GM18867 (cell line): ENCODE data around the gene CASZ1.

Experiments
- ATAC-seq: cut with Tn5 transposase; IDR thresholded peaks from one replicate; pipeline ENCODE4 v1.9.1; 2021; ENCODE audit warnings: mild to moderate bottlenecking, moderate library complexity; ENCODE audit not compliant: unreplicated experiment

Gene CASZ1

DNA sequence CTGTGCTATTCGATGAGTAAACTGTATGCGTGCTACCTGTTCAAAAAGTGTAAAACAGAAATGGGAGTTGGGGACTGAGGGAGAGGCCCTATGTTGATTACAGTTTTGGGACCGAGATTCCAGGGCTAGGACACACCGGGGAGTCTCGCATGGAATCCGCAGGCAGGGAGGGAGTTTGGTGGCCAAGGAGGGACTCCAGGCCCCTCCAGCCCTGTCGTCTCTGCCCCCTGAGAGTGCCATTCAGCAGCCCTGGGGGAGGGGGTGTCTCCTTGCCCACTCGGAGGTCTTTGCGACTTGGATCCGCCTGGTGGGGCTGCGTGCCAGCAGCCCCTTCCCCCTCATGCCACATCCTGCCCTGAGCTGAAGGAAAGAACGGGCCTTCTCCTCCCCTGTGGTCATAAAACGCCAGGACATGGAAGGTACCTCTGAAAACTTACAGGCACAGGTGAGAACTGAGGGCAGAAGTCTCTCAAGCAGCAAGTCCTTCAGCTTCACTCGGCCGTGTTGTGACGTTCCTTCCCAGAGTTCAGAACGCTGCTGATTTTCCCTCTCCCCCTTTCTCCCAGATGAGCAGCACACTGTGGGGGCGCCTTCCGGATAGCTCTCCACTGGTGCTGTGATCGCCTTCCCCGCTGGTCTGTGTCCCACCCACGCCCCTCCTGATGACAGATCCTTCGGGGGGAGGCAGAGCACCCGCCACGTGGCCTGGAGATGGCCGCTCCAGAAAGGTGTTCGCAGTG is 180.3 kb downstream of the CASZ1 start:
- no peak for ATAC-seq

DNA sequence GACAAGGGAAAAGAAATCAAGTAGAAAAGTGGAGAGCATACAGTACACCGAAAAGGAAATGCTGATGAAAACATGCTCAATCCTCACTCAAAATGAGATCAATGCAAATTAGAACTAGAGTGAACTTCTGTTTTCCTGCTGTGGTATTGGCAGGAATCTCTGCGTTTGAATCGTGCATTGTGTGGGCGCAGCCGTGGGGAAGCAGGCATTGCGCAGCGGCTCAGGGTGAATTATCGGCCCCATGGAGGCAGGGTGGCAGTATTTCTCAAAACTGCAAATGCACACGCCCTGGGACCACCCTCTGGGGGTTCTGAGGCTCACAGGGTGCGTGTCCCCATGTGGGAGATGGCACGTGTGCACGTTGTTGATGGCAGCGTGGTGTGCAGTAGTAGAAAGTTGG is 181.1 kb downstream of the CASZ1 start:
- no peak for ATAC-seq

DNA sequence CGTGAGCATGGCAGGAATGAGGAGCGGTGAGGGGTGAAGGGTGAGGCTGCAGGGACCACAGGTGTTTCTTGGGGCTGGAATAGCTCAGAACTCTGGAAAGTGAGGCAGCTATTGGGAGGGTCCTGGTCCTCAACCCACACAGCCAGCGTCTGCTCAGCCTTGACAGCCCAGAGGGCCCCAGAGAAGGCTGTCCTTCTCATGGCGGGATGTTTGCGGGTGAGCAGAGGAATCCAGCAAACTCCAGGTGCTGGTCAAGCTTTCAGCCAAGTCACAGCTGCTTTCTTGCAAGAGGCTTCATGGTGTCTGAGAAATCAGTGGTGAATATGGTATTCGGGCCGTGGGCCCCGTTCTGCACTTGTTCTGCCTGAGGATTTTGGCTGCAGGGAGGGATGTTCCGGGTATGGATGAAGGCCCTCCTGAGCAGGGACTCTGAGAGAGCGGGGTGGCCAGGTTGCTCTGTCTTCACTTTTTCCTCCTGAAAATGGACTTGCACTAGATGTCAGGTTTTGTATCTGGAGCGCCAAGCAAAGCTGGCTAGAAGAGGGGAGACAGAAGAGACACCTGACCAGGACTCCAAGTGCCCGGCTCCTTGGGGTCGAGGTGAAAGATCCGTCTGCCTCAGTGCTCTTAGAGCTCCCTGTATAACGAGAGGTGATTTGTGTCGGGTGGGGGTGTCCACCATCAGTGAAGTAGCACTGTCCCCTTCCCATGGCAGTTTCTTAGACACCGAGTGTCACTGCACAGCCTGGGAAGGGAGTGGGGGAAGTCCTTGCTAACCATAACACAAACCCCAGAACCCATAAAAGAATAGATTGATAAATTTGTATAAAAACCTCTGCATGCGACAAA is 181.8 kb downstream of the CASZ1 start:
- no peak for ATAC-seq

DNA sequence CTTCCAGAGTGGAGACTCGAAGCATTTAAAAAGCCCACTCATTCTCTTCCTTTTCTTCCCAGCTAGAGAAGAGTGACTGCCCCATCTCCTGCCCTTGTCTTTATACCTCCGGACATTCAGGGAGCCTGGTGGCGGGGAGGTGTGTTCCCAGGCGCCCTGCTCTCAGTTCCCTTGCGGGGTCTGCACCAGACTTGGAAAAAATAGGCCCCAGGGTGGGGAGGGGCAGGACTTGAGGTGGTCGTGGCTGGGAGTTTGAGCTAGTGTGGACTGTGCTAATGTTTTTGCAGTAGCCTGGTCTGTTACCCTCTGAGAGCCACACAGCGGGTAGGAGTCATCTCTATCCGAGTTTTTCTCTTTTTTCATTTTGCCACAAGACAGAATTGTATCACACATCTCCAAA is 182.6 kb downstream of the CASZ1 start:
- ATAC-seq = no peak

DNA sequence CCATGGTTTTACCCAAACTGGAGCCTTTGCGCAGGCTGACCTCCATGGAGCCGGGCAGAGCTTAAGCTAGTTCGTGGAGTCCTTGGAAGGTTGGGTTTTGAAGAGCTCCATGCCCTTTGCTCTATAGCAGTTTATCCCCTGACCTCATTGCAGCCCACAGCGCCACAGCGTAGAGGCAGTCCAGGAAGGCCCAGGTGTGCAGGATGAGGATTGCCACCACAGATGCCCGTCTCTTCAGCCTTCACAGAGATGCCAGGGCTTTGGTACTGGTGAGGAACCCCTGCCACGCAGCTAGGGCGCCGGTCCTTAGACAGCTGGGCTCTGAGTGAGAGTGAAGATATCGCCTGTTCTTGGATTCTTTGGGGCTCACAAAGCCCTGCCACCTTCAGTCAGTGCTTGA is 183.1 kb downstream of the CASZ1 start:
- no peak for ATAC-seq

DNA sequence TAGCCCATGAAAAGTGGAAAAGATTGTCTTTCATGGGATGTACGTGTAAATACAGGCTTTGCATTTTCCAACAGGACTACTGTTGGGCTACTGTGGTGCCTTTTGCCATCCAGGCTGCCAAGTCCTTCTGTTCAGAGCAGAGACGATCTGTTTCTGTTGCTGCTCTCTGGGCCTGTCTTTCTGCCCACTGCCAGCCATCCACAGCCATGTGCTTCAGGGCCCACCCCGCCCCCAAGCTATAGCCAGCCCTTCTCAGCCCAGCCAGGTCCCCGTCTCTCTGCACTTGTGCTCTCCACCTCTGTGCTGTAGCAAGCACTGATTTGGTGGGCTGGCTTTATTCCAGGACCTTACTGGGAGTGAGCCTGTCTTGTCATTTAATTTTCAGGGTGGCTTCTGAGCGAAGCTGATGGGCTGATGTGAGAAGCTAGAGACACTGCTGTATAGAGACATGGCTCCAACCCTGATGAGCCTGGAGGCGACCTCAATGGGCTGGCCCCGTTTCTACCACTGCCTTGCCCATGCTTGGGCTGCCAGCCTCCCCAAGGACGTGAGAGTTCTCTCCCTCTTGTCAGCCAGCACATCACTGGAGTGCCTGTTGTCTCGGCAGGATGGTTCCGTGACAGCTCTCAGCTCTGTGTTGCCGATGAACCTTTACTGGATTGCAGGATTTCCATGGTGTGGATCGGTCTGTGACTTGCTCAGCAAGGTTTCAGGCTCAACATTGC is 183.8 kb downstream of the CASZ1 start:
- ATAC-seq = no peak

DNA sequence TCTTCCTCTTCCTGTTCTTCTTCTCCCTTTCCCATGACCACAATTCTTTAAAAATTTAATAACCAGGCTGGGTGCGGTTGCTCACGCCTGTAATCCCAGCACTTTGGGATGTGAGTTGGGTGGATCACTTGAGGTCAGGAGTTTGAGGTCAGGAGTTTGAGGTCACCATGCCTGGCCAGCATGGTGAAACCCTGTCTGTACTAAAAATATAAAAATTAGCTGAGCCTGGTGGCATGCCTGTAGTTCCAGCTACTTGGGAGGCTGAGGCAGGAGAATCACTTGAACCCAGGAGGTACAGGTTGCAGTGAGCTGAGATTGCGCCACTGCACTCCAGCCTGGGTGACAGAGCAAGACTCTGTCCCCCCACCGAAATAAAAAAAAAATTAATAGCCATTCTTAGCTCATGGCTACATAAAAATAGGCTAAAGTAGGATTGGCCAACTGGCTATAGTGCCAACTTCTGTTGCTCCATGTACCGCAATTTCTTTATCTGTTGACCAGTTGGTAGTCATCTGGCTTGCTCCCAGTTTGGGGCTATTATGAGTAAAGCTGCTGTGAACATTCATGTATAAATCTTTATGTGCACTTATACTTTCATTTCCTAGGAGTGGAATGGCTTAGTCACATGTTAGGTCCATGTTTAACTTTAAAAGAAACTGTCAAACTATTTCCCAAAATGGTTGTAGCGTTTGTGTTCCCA is 185.4 kb downstream of the CASZ1 start:
- ATAC-seq = no peak

DNA sequence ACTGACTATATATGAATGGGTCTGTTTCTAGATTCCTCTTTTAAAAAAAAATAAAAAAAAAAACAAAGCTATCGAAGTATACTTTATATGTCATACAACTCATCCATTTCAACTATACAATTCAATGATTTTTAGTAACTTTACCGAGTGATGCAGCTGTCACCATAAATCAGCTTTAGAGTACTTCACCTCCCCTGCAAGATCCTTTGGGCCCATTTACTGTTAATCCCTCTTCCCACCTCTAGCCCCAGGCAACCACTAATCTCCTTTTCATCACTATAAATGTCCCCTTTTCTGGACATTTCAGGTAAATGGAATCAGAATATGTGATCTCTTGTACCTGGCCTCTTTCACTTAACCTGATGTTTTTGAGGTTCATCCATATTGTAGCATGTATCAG is 187.8 kb downstream of the CASZ1 start:
- ATAC-seq = no peak

DNA sequence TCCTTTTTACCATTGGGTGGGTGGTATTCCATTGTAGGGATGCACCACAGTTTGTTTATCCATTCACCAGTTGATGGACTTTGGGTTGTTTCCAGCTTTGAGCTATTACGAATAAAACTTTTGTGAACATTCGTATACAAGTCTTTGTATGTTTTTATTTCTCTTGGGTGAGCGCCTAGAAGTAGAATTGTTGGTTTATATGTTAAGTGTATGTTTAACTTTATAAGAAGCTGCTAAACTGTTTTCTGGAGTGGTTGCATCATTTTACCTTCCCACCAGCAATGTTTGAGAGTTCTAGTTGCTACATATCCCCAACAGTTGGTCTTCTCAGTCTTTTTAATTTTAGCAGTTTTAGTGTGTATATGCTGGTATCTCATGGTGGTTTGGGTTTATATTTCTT is 189.2 kb downstream of the CASZ1 start:
- no peak for ATAC-seq

DNA sequence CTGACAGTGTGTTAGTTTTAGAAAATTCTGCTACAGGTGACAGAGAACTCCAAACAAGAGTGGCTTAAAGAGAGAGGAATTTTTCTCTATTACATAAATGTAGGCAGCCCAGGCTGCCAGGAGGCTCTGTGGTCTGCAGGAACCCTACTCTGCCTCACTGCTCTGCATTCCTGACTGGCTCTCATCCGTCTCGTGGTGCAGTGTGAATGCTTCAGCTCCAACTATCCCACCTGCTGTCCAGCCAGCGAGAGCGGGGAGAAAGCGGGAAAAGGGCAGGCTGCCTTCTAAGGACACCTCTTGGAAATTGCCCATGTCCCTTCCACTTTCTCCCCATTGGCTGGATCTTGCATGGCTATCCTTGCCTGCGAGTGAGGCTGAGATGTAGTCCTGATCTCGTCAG is 190.4 kb downstream of the CASZ1 start:
- ATAC-seq = no peak

DNA sequence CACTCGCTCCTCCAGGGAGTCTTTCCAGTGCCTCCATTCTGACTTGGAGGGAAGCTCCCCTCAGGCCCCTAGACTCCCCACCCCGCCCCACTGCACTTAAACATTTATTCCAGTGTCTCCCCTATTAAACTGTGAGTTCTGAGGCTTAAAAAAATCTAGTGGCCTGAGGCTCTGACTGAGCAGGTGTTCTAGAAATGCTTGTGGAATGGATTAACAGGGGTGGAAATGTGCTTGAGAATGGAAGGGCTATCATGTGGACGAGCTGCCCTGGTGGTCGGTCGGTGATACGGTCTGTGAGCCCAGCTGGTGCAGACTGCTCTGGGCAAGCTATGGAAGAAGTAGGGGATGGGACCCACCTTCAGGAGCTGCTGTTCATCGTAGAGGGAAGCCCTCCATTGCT is 191.5 kb downstream of the CASZ1 start:
- no peak for ATAC-seq

DNA sequence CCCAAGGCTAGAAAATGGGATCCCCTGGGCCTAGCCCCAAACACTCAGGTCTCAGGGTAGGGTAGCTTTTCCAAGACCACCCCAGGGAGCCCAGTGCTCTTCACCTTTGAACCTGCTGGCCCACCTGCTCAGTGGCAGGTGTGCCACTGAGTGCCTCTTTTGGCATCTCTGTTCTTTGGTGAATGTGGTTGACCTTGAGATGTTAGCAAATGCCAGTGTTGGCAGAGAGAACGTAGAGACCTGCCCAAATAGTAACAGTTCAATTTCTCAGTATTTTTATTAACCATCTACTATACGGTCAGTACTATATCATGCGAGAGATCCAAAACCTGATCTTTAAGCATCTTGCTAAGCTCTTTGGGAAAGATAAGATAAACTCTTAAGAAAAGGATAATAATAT is 193.5 kb downstream of the CASZ1 start:
- ATAC-seq = no peak

DNA sequence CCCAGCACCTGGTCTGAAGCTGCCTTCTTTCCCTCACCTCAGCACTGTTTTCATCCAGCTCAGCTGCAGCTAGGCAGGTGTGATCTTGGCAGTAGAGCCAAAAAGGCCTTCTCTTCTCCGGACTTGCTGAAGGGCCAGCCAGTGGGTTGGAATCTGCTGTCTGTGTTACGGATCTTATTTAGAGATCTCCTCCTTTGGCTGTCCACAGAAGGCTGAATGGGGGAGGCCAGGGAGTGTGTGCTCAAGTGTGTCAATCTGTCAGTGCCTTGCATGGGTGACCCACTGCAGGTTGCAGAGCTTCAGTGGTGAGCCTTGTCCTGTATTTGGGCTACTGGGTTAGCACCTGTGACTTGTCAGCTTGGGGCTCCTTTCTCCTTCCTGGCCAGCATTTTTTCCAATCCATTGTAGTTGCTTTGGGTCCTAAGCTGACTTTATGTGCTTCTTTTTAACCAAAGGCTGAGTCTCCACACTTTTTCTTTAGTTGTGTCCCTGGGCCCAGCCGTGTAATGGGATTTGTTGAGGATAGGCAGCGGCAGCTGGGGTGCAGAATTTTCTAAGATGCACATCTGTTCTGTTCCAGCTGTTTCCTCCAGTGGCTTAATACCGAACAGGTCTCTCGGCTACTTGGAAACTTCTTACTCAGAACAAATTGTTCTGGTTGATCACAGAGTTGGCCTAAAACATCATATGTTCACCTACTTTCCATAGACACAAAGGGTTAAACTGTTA is 194.9 kb downstream of the CASZ1 start:
- ATAC-seq = no peak

DNA sequence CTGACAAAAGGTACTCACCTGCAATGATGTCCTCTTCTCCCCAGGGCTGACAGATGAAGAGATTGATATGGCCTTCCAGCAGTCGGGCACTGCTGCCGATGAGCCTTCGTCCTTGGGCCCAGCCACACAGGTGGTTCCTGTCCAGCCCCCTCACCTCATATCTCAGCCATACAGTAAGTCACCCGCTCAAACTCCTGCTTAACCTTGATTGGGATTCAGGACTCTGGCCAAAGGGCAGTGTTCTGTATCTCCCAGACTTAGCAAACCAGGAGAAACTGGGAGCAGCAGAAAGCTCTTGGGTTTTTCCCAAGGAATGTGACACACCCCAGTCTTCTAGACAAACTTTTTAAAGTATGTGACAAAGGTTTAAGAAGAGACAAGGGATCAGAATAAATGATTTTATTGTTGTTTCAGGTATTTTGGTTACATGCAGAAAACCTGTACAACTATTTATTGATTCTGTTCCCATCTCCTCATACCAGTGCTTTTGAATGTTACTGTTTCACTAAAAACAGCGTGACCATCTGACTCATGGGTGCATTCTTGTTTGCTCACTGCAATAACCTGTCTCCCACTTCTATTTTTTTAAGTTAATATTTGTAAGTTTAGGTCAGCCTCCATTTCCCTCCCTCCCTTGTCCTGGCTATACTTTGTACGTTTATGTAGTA is 197.1 kb downstream of the CASZ1 start:
- no peak for ATAC-seq

DNA sequence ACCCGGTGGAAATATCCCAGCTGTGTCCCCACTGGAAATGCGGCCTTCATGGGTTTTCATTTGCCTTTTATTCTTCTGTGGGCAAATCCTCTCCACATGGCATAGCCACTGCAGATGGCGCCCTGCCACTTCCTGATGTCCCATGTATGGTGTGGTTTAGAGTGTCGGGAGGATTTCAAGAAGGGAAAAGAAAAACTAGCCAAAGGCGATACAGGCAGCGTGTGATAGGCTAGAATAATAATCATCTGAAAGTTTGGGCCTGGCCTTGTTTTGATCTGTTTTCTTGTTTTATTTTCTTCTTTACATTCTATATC is 198.1 kb downstream of the CASZ1 start:
- no peak for ATAC-seq

DNA sequence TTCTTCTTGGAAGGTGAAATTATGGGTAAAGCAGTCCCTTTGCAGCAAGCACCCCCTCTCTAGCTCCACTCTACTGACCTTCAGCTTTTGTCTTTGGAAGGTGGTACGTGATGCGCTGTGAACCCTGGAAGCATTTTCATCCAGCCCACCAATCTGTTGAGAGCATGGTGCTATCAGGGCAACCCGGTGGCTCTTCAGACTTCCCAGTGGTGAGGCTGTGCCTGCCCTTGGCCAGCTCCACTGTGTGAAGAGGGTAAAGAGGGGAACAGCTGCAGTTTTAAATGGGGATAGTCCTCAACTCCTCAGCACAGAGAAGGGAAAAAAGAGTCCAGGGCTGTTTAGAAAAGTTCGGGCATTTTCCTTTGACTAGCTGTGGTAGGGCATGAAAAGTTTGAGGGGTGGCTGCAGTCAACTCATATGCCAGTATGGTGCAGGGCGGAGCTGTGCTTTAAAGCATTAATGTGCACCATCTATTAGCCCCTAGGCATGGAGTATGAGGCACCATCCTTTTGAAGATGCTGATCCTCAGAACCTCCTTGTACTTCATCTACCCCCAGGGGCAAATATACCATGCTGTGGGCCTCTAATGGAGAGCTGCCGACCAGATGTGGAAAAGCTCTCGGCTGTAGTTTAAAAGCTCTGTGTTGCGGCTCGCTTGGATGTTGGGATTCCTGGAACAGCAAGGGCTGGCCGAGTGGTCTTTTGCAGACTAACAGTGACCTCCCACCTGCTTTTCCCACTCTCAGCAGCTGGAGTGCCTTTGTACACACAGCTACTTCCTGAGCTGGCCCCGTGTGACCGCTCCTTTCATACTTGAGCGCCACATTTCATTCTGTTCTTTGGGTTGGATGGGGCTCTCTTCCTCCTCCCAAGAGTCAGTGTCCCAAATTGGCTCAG is 198.7 kb downstream of the CASZ1 start:
- ATAC-seq = no peak

DNA sequence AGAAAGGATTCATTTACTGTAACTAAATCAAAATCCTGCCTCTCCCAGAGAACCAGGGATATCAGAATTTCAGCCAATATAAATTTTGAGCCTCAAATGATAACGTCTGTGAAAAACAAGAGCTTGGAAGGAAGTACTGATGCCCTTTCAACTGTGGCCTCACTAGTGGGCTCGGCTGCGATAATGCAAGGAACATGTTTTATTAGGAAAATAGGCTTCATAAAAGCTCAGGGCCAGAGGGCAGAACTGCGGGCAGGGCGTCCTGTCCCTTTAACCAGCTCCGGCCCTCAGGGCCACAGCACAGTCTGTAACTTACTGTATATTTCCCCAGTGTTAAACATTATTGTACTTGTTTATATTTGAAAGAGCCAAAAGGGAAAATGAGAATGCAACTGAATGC is 199.7 kb downstream of the CASZ1 start:
- no peak for ATAC-seq

DNA sequence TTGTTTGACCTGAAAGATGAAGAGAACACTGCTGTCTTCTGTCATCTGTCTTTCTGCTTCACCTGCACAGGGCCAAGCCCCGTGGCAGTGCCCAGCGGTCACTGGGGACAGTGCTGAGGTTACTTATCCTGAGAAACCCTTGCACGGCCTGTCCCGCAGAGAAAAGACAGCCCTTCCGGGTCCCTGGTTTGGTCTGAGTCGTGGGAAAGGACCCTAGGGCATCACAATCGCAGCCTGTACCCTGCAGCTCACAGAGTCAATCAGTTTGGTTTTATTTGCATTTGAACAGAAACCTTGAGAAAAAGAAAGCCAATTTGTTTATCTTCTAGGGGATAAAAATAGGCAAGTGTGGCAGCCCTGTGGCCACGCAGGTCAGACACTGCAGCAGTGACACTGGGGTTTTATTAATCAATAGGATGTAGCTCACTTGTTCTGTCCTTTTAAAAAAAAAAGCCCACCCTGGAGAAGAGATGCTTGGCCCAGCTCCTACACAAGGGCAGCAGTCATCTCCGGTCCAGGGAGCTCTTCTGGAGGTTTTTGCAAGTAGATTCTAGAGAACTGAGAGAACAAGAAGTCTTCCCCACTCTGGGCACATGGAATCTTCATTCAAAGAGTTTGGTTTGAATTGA is 201.7 kb downstream of the CASZ1 start:
- ATAC-seq = peak; percentile 57

DNA sequence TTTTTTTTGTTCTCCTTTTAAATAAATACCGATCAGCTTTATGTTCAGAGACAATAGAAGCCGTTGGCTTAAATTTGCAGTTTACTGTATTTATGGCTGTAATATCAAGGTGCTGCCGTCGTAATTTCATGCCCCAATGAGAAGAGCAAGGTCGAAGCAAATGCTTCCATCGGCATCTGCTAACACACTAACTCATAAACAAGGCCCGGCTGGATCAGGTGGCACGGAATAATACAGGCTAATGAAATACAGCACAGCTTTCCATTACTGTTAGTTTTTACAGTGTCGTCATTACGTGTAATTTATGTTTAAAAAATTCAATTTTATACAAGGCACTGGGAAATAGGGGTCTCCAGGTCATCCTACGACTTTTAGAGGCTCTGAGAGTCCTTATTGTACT is 202.7 kb downstream of the CASZ1 start:
- no peak for ATAC-seq
